Lung (tissue), 12 donors: ENCODE data around the gene JADE1. TPM values are rescaled to one million over a fixed set of nuclear protein-coding genes. Genes with fewer than 3 reads are reported as not detected.

ENCODE experiments used
- ATAC-seq: fragments of 200-7000 bp; cut with Tn5 transposase; one replicate; pipeline ENCODE4 v1.9.1; 2020; ENCODE audit warnings: moderate number of reproducible peaks; ENCODE audit not compliant: insufficient read depth, low FRiP score
- DNase-seq, 3 donors: peaks; one replicate each; pipeline ENCODE4 v3.0.0-alpha.2; 2013 to 2017
- H3K27ac ChIP-seq, 2 donors: one replicate each; pipeline ENCODE4 v1.5.1; 2013; ENCODE audit warnings: mild to moderate bottlenecking in 2 of 2, moderate library complexity in 2 of 2, control low read depth in 1 of 2, inconsistent platforms in 1 of 2, low read depth in 1 of 2, low read length in 1 of 2
- H3K27me3 ChIP-seq, 3 donors: one replicate each; pipeline ENCODE4 v1.5.1; 2013; ENCODE audit warnings: low read length in 2 of 3; ENCODE audit not compliant: control insufficient read depth in 3 of 3, insufficient read depth in 3 of 3
- H3K36me3 ChIP-seq, 4 donors: one replicate each; pipeline ENCODE4 v1.5.1; 2013; ENCODE audit warnings: low read length in 4 of 4, mild to moderate bottlenecking in 1 of 4, moderate library complexity in 1 of 4; ENCODE audit not compliant: control insufficient read depth in 4 of 4, insufficient read depth in 4 of 4
- H3K4me1 ChIP-seq, 5 donors: one replicate each; pipeline ENCODE4 v1.5.1; 2013; ENCODE audit warnings: low read length in 5 of 5, mild to moderate bottlenecking in 2 of 5, moderate library complexity in 1 of 5; ENCODE audit not compliant: control insufficient read depth in 5 of 5, insufficient read depth in 5 of 5
- H3K4me3 ChIP-seq: one replicate; pipeline ENCODE4 v1.5.1; 2013; ENCODE audit warnings: mild to moderate bottlenecking, control low read depth, moderate library complexity
- H3K9ac ChIP-seq, 2 donors: one replicate each; pipeline ENCODE4 v1.5.1; 2013; ENCODE audit warnings: low read length in 2 of 2, control low read depth in 1 of 2; ENCODE audit not compliant: insufficient read depth in 1 of 2
- H3K9me3 ChIP-seq, 4 donors: one replicate each; pipeline ENCODE4 v1.5.1; 2013; ENCODE audit warnings: low read length in 3 of 4, mild to moderate bottlenecking in 1 of 4, moderate library complexity in 1 of 4; ENCODE audit not compliant: control insufficient read depth in 4 of 4, insufficient read depth in 3 of 4
- CTCF ChIP-seq: IDR thresholded peaks from 2 replicates; pipeline ENCODE4 v1.5.1; 2012; ENCODE audit warnings: mild to moderate bottlenecking; ENCODE audit errors: control extremely low read depth, extremely low read depth
- WGBS, 2 donors: extraction: QIAGEN DNeasy Blood & Tissue Kit; methylation state at CpG; one replicate each; pipeline ENCODE4 v1.1.7; 2013; 5-methylcytosine and 5-hydroxymethylcytosine counted together
- polyA plus RNA-seq, 2 donors: library from polyadenylated mRNA; stranded (reverse); fragments of 200-250 nt; gene quantifications; one replicate each; pipeline ENCODE4 v1.2.1, GENCODE V29; 2013
- total RNA-seq, 2 donors: library from RNA; depleted of rRNA in 1 of 2; stranded (reverse); fragments of >200 nt in 1 of 2; gene quantifications; one replicate each; pipeline ENCODE4 v1.2.1, GENCODE V29; 2014 to 2021
- donor health status: control.
- donor health status: control.
- donor health status: Bipolar disorder and iron deficiency.
- donor health status: healthy.
- donor health status: DM: yes; HTN: yes; CAD: no.

Gene JADE1
- total and polyA plus RNA-seq, 4 donors = 8.9 to 46.1 (median 17.5) TPM

DNA sequence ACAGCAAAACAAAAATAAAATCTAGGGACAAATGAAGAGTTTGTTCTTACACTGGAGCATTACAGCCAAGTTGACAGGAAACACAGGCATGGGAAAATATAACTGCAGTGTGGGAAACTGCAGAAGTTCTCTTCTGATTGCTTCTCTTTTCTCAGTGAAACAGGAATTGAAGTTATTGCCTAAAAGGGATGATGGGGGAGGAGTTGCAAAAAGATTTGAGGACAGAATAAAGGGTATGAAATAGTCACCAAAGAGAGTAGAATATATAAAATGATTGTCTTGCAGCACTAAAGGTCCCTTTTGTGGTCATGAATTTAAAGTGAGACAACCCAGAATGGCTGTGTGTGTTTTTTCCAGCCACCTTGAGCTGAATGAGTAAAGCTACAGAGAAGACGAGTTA, 103.7 kb downstream of the JADE1 start:
- H3K9ac ChIP-seq = no peak overlapping the region
- no peaks in the 10 kb centered on the region for H3K9me3 ChIP-seq
- H3K36me3 ChIP-seq = no peaks in the 10 kb centered on the region
- WGBS, 2 donors = 45 to 59% methylated on average over 1 of the region's 1 CpG
- H3K27ac ChIP-seq = no peak overlapping the region
- H3K4me3 ChIP-seq = no peak overlapping the region
- no peak for TF ChIP-seq CTCF
- ATAC-seq (no peak), DNase-seq (peak in 2 of 3 donors; percentile 9 to 20)
- H3K27me3 ChIP-seq = no peaks in the 10 kb centered on the region
- no peaks in the 10 kb centered on the region for H3K4me1 ChIP-seq

GRCh38 chr4:128915544-128915943, 106.0 kb downstream of the JADE1 start:
- DNase-seq (no peak), ATAC-seq (no peak)
- H3K27me3 ChIP-seq = no peaks in the 10 kb centered on the region
- peaks cover 0 to 1% (median 0%) of the 10 kb centered on the region in 4 donors for H3K36me3 ChIP-seq
- H3K27ac ChIP-seq = no peak overlapping the region
- H3K4me3 ChIP-seq = no peak overlapping the region
- no peaks in the 10 kb centered on the region for H3K4me1 ChIP-seq
- no peak overlapping the region for H3K9ac ChIP-seq
- H3K9me3 ChIP-seq = no peaks in the 10 kb centered on the region
- no peak for TF ChIP-seq CTCF

DNA sequence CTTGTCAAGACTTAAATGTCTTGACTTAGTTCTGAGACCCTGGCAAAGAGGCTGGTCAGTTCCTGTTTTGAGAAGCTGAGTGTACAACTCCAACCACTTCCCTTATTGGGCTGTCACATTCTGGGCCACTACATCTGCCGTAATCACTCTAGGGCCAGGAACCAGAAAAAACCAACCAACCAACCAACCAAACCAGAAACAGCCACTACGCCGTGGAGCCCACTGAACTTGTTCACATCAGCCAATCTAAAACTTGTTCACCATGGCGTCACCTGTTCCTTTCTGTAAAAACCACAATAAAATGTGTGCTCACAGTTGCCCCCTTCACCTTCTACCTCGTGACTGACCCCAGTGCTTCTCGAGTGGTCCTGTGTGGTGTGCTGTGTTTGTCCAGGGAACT, 107.3 kb downstream of the JADE1 start:
- H3K9me3 ChIP-seq = no peaks in the 10 kb centered on the region
- 27 to 69% methylated on average over 6 of the region's 6 CpGs for WGBS, 2 donors
- TF ChIP-seq CTCF = no peak
- H3K9ac ChIP-seq = no peak overlapping the region
- ATAC-seq = peak; percentile 72
- H3K27ac ChIP-seq = peak overlapping the region in 1 of 2 donors; percentile 79
- peak; percentile 10 to 14 (median 13) for DNase-seq
- no peaks in the 10 kb centered on the region for H3K27me3 ChIP-seq
- peaks cover 0 to 1% (median 0%) of the 10 kb centered on the region in 4 donors for H3K36me3 ChIP-seq
- no peaks in the 10 kb centered on the region for H3K4me1 ChIP-seq
- H3K4me3 ChIP-seq = no peak overlapping the region

DNA sequence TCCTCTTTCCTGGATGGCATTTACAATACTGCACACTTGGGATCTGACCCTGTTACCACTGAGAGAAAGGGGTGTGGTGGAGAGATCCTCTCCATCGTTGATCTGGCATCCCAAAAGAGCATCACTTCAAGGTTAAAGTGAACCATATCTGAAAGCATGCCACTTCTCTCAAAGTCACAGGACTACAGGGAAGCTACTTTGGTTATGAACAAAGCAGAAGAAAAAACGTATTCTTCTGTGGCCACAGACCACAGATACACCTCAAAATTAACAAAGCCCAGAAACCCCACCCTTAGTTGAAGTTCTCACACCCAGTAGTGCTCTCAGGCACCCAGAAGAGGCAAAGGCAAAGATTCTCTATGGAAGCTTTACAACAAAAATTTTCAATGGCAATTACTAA, 108.3 kb downstream of the JADE1 start:
- Histone ChIP-seq H3K4me1 (no peaks in the 10 kb centered on the region), H3K4me3 (no peak overlapping the region), H3K9ac (no peak overlapping the region), H3K9me3 (no peaks in the 10 kb centered on the region), H3K27ac (peak overlapping the region in 1 of 2 donors; percentile 14), H3K36me3 (peaks cover 0 to 1% (median 0%) of the 10 kb centered on the region in 4 donors), H3K27me3 (no peaks in the 10 kb centered on the region)
- DNase-seq (no peak), ATAC-seq (no peak)
- WGBS, 2 donors = 29 to 65% methylated on average over 2 of the region's 2 CpGs
- no peak for TF ChIP-seq CTCF
